Liver (tissue), 9 donors: ENCODE data around the gene GDF2. TPM values are rescaled to one million over a fixed set of nuclear protein-coding genes. Genes with fewer than 3 reads are reported as not detected.

Source experiments
- DNase-seq: peaks from one replicate; pipeline ENCODE4 v3.0.0-alpha.2; 2017; ENCODE audit warnings: low spot score
- H3K27ac ChIP-seq, 2 donors: one replicate each; pipeline ENCODE4 v1.7.0; 2013; ENCODE audit warnings: inconsistent platforms in 2 of 2, low read length in 2 of 2, control low read depth in 1 of 2, low read depth in 1 of 2, mild to moderate bottlenecking in 1 of 2
- H3K27me3 ChIP-seq, 4 donors: one replicate each; pipeline versions ENCODE4 v1.6.1 to v1.7.0; 2013; ENCODE audit warnings: low read length in 3 of 4, inconsistent platforms in 1 of 4, mild to moderate bottlenecking in 1 of 4, moderate library complexity in 1 of 4; ENCODE audit not compliant: control insufficient read depth in 4 of 4, insufficient read depth in 4 of 4
- H3K36me3 ChIP-seq, 4 donors: one replicate each; pipeline versions ENCODE4 v1.6.1 to v1.7.0; 2013; ENCODE audit warnings: low read length in 3 of 4, mild to moderate bottlenecking in 3 of 4, low read depth in 1 of 4, moderate library complexity in 1 of 4; ENCODE audit not compliant: control insufficient read depth in 4 of 4, insufficient read depth in 3 of 4
- H3K4me1 ChIP-seq, 4 donors: one replicate each; pipeline versions ENCODE4 v1.6.1 to v1.7.0; 2013; ENCODE audit warnings: low read length in 3 of 4, mild to moderate bottlenecking in 3 of 4, moderate library complexity in 1 of 4; ENCODE audit not compliant: control insufficient read depth in 4 of 4, insufficient read depth in 4 of 4
- H3K4me3 ChIP-seq, 3 donors: one replicate each; pipeline versions ENCODE4 v1.6.1 to v1.7.0; 2013; ENCODE audit warnings: low read length in 3 of 3, control low read depth in 1 of 3, low read depth in 1 of 3, mild to moderate bottlenecking in 1 of 3
- H3K9ac ChIP-seq, 2 donors: one replicate each; pipeline ENCODE4 v1.7.0; 2013; ENCODE audit warnings: low read length in 2 of 2, mild to moderate bottlenecking in 2 of 2, moderate library complexity in 2 of 2, control low read depth in 1 of 2, low read depth in 1 of 2
- H3K9me3 ChIP-seq, 4 donors: one replicate each; pipeline versions ENCODE4 v1.6.1 to v1.7.0; 2013; ENCODE audit warnings: low read length in 3 of 4; ENCODE audit not compliant: control insufficient read depth in 4 of 4
- ATF3 ChIP-seq: IDR thresholded peaks from 2 replicates; pipeline ENCODE4 v1.6.1; 2016; ENCODE audit warnings: antibody characterized with exemption
- EGR1 ChIP-seq, 2 donors: IDR thresholded peaks; 2 replicates each; pipeline ENCODE4 v1.6.1; 2016 to 2018; ENCODE audit warnings: antibody characterized with exemption in 2 of 2, low read depth in 2 of 2
- FOXA1 ChIP-seq: IDR thresholded peaks from 2 replicates; pipeline ENCODE4 v1.6.1; 2016; ENCODE audit warnings: antibody characterized with exemption
- FOXA2 ChIP-seq: IDR thresholded peaks from 2 replicates; pipeline ENCODE4 v1.6.1; 2016; ENCODE audit warnings: antibody characterized with exemption
- GABPA ChIP-seq, 2 donors: IDR thresholded peaks in 1 of 2; conservative IDR thresholded peaks in 1 of 2; 2 replicates each; pipeline ENCODE4 v1.6.1; 2016; ENCODE audit warnings: antibody characterized with exemption in 2 of 2, mild to moderate bottlenecking in 1 of 2, moderate library complexity in 1 of 2
- HNF4A ChIP-seq, 2 donors: conservative IDR thresholded peaks; 2 replicates each; pipeline ENCODE4 v1.6.1; 2016; ENCODE audit warnings: antibody characterized with exemption in 2 of 2, mild to moderate bottlenecking in 2 of 2
- HNF4G ChIP-seq: IDR thresholded peaks from 2 replicates; pipeline ENCODE4 v1.6.1; 2016; ENCODE audit warnings: antibody characterized with exemption
- JUND ChIP-seq, 2 donors: IDR thresholded peaks; 2 replicates each; pipeline ENCODE4 v1.6.1; 2016; ENCODE audit warnings: antibody characterized with exemption in 2 of 2
- MAX ChIP-seq: IDR thresholded peaks from 2 replicates; pipeline ENCODE4 v1.6.1; 2016; ENCODE audit warnings: antibody characterized with exemption
- NR2F2 ChIP-seq: IDR thresholded peaks from 2 replicates; pipeline ENCODE4 v1.6.1; 2016; ENCODE audit warnings: antibody characterized with exemption
- RAD21 ChIP-seq, 2 donors: IDR thresholded peaks; 2 replicates each; pipeline ENCODE4 v1.6.1; 2016; ENCODE audit warnings: antibody characterized with exemption in 2 of 2, mild to moderate bottlenecking in 2 of 2
- REST ChIP-seq: IDR thresholded peaks from 2 replicates; pipeline ENCODE4 v1.6.1; 2016; ENCODE audit warnings: antibody characterized with exemption, mild to moderate bottlenecking
- RXRA ChIP-seq, 2 donors: IDR thresholded peaks; 2 replicates each; pipeline ENCODE4 v1.6.1; 2017 to 2018; ENCODE audit warnings: antibody characterized with exemption in 2 of 2, mild to moderate bottlenecking in 1 of 2
- SP1 ChIP-seq: IDR thresholded peaks from 2 replicates; pipeline ENCODE4 v1.6.1; 2018; ENCODE audit warnings: antibody characterized with exemption, mild to moderate bottlenecking
- TAF1 ChIP-seq: conservative IDR thresholded peaks from 2 replicates; pipeline ENCODE4 v1.6.1; 2016; ENCODE audit warnings: antibody characterized with exemption, mild to moderate bottlenecking
- YY1 ChIP-seq: IDR thresholded peaks from 2 replicates; pipeline ENCODE4 v1.6.1; 2016; ENCODE audit warnings: antibody characterized with exemption, mild to moderate bottlenecking
- ZBTB33 ChIP-seq: IDR thresholded peaks from 2 replicates; pipeline ENCODE4 v1.6.1; 2016; ENCODE audit warnings: antibody characterized with exemption
- WGBS: extraction: QIAGEN DNeasy Blood & Tissue Kit; methylation state at CpG from one replicate; pipeline ENCODE4 v1.1.7; 2013; 5-methylcytosine and 5-hydroxymethylcytosine counted together
- polyA plus RNA-seq, 2 donors: library from polyadenylated mRNA; stranded (reverse) in 1 of 2; unstranded in 1 of 2; fragments of 200-250 nt in 1 of 2; fragments of >200 nt in 1 of 2; fragmentation: Nextera tagmentation in 1 of 2; extraction: Ambion mirVana in 1 of 2; gene quantifications; one replicate each; pipeline versions ENCODE4 v1.2.1 to v1.2.3, GENCODE V29; 2013 to 2015
- total RNA-seq, 2 donors: library from RNA; depleted of rRNA; stranded (reverse); fragments of >200 nt; gene quantifications; one replicate each; pipeline ENCODE4 v1.2.3, GENCODE V29; 2014
- TF ChIP-seq, protein P1 (sequence below): fragments of 150-350 bp; IDR thresholded peaks from 2 replicates; pipeline ENCODE4 v1.5.1; 2017; ENCODE audit warnings: improper control_type of control experiment, low read depth, low read length; ENCODE audit not compliant: missing input control
- donor health status: healthy.
- donor health status: healthy.
- donor health status: healthy.
- donor health status: healthy.
- donor health status: healthy.

GDF2 gene
- total and polyA plus RNA-seq, 4 donors, result 5.6 to 26.9 (median 14.5) TPM

DNA sequence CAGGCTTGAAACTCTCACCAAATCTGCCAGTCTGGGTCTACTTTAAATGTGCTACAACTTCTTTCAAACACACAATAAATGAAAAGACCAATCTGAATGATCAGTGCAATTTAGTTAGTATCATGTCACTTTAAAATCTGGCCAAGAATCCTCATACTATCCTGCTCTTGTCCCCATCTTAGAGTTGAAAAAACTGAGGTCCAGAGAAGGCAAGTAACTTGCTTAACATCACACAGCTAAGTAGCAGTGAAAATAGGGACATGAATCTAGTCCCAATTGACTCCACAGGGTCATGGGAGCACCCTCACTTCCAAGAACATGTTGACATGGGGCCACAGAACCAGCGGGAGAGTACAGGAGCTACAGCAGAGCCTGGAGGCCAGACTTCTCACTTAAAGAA, 25.3 kb upstream of the GDF2 start:
- H3K9me3 ChIP-seq, result no peaks in the 10 kb centered on the region
- no peak for TF ChIP-seq ZBTB33
- TF ChIP-seq HNF4A (conservative IDR thresholded peaks at IDR 0.05), result no peak
- H3K27me3 ChIP-seq, result no peaks in the 10 kb centered on the region
- H3K9ac ChIP-seq, result no peak overlapping the region
- H3K4me1 ChIP-seq, result peaks cover 0 to 13% (median 9%) of the 10 kb centered on the region in 4 donors
- H3K4me3 ChIP-seq, result no peak overlapping the region
- no peak for DNase-seq
- no peaks in the 10 kb centered on the region for H3K36me3 ChIP-seq
- no peak overlapping the region for H3K27ac ChIP-seq
- 91% methylated on average over 1 of the region's 1 CpG for WGBS

DNA sequence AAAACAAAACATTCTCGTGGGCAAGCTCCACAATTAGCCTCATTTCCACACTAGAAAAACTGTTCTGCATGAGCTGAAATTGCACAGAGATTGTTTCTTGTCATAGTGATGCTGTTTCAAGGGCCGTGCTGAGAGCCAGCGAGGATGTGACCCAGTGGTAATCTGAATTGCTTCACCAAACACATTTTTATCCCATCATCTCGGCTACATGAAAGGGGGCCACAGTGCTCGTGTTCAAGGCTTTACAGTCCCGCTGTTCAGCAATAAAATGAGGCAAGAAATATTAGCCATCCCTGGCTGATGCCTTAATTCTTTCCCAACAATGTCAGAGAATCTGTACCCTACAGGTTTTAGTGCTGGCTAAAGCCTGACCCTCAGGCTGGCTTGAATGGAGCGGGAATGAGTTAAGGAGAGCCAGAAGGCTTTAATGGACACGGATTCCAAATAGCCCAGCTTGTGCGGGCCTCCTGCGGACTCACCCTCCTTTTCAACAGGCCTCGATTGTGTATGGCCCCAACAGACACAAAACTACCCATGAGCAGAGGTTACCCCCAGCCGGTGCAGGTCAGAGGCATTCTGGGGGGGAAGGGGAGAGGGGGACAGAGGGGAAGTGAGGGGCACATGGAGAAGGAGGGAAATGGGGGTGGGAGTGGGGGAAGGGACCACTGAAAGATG, 24.3 kb upstream of the GDF2 start:
- H3K27me3 ChIP-seq, result no peaks in the 10 kb centered on the region
- no peak for DNase-seq

DNA sequence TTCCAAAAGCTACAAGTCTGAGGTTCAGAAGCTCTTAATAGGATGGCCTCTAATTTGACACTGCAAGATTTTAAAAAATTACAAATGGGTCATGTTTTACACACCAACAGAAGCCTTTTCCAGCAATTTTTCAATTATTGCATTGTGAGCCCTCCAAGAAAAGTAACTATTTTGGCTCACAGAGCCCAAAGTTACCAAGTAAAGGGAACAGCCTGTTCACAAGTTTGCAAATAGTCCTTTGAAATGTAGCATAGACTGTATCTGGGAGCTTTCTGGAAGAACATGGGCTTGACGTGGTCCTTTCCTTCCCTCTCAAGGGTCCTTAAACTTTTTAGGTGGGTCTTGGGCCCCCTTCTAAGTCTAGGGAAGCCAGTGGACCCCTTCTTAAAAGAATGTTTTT, 23.5 kb upstream of the GDF2 start:
- Histone ChIP-seq H3K36me3 (no peaks in the 10 kb centered on the region), H3K27me3 (no peaks in the 10 kb centered on the region), H3K4me3 (no peak overlapping the region), H3K4me1 (peaks cover 0 to 13% (median 9%) of the 10 kb centered on the region in 4 donors), H3K9ac (no peak overlapping the region), H3K27ac (no peak overlapping the region), H3K9me3 (no peaks in the 10 kb centered on the region)
- 81% methylated on average over 1 of the region's 1 CpG for WGBS
- no peak for DNase-seq
- TF ChIP-seq MAX (no peak), FOXA1 (no peak), NR2F2 (no peak), GABPA (IDR thresholded peaks at IDR 0.05 in 1 of 2, conservative IDR thresholded peaks at IDR 0.05 in 1 of 2) (no peak), REST (no peak), TAF1 (no peak), RXRA (IDR thresholded peaks at IDR 0.05) (no peak), ZBTB33 (no peak), HNF4A (conservative IDR thresholded peaks at IDR 0.05) (no peak), JUND (IDR thresholded peaks at IDR 0.05) (no peak), HNF4G (no peak), SP1 (no peak), FOXA2 (no peak), RAD21 (IDR thresholded peaks at IDR 0.05) (no peak), YY1 (no peak), ATF3 (no peak)
- TF ChIP-seq, protein P1, sequence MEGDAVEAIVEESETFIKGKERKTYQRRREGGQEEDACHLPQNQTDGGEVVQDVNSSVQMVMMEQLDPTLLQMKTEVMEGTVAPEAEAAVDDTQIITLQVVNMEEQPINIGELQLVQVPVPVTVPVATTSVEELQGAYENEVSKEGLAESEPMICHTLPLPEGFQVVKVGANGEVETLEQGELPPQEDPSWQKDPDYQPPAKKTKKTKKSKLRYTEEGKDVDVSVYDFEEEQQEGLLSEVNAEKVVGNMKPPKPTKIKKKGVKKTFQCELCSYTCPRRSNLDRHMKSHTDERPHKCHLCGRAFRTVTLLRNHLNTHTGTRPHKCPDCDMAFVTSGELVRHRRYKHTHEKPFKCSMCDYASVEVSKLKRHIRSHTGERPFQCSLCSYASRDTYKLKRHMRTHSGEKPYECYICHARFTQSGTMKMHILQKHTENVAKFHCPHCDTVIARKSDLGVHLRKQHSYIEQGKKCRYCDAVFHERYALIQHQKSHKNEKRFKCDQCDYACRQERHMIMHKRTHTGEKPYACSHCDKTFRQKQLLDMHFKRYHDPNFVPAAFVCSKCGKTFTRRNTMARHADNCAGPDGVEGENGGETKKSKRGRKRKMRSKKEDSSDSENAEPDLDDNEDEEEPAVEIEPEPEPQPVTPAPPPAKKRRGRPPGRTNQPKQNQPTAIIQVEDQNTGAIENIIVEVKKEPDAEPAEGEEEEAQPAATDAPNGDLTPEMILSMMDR, result no peak

More for the DNA sequence above, 24.3 kb upstream of the GDF2 start:
- H3K9ac ChIP-seq, result no peak overlapping the region
- TF ChIP-seq EGR1 (IDR thresholded peaks at IDR 0.05; ENCODE audit: low read depth in 2 of 2) (no peak), HNF4G (no peak), JUND (IDR thresholded peaks at IDR 0.05) (no peak), GABPA (IDR thresholded peaks at IDR 0.05 in 1 of 2, conservative IDR thresholded peaks at IDR 0.05 in 1 of 2) (no peak), HNF4A (conservative IDR thresholded peaks at IDR 0.05) (no peak)
- 85% methylated on average over 12 of the region's 12 CpGs for WGBS
- H3K9me3 ChIP-seq, result no peaks in the 10 kb centered on the region
- H3K27ac ChIP-seq, result no peak overlapping the region
- H3K36me3 ChIP-seq, result no peaks in the 10 kb centered on the region
- peaks cover 0 to 13% (median 9%) of the 10 kb centered on the region in 4 donors for H3K4me1 ChIP-seq
- H3K4me3 ChIP-seq, result no peak overlapping the region
